H9 (cell line): ENCODE measurements around the gene NRCAM. TPM values are rescaled to one million over a fixed set of nuclear protein-coding genes. Genes with fewer than 3 reads are reported as not detected.

Experiments
- DNase-seq: peaks from one replicate; pipeline ENCODE4 v3.0.0-alpha.2; 2017
- H2AFZ ChIP-seq: one replicate; pipeline ENCODE4 v1.6.1; 2013; ENCODE audit warnings: mild to moderate bottlenecking, low read length, control low read depth, moderate library complexity
- H2AK5ac ChIP-seq: 2 replicates; pipeline ENCODE4 v1.6.1; 2013; ENCODE audit warnings: low read length, control low read depth, mixed read lengths; ENCODE audit not compliant: insufficient read length
- H2BK120ac ChIP-seq: one replicate; pipeline ENCODE4 v1.6.1; 2013; ENCODE audit warnings: low read depth, mild to moderate bottlenecking, low read length, control low read depth, inconsistent platforms; ENCODE audit not compliant: poor library complexity, severe bottlenecking
- H2BK12ac ChIP-seq: 2 replicates; pipeline ENCODE4 v1.6.1; 2013; ENCODE audit warnings: low read length, control low read depth, mixed read lengths, low read depth; ENCODE audit not compliant: insufficient read length
- H2BK15ac ChIP-seq: 2 replicates; pipeline ENCODE4 v1.6.1; 2013; ENCODE audit warnings: low read depth, low read length, control low read depth
- H2BK20ac ChIP-seq: one replicate; pipeline ENCODE4 v1.6.1; 2013; ENCODE audit warnings: low read depth, mild to moderate bottlenecking, low read length, control low read depth, inconsistent platforms; ENCODE audit not compliant: poor library complexity, severe bottlenecking
- H2BK5ac ChIP-seq: 2 replicates; pipeline ENCODE4 v1.6.1; 2013; ENCODE audit warnings: low read length, control low read depth, mixed read lengths; ENCODE audit not compliant: insufficient read length
- H3K14ac ChIP-seq: 2 replicates; pipeline ENCODE4 v1.6.1; 2013; ENCODE audit warnings: low read length, control low read depth; ENCODE audit not compliant: insufficient read depth
- H3K18ac ChIP-seq: 2 replicates; pipeline ENCODE4 v1.6.1; 2013; ENCODE audit warnings: low read depth, mild to moderate bottlenecking, mixed read lengths, low read length, control low read depth; ENCODE audit not compliant: insufficient read length
- H3K23ac ChIP-seq: 2 replicates; pipeline ENCODE4 v1.6.1; 2013; ENCODE audit warnings: low read length, control low read depth, mixed read lengths, low read depth; ENCODE audit not compliant: insufficient read length
- H3K23me2 ChIP-seq: 2 replicates; pipeline ENCODE4 v1.6.1; 2013; ENCODE audit warnings: low read depth, mild to moderate bottlenecking, mixed read lengths, low read length, control low read depth; ENCODE audit not compliant: insufficient read length, poor library complexity, severe bottlenecking
- H3K27ac ChIP-seq: 2 replicates; pipeline ENCODE4 v1.5.1; 2013; ENCODE audit warnings: low read length, control low read depth, mixed read lengths, low read depth; ENCODE audit not compliant: insufficient read length
- H3K27me3 ChIP-seq: 2 replicates; pipeline ENCODE4 v1.6.1; 2013; ENCODE audit warnings: low read length, control low read depth, inconsistent platforms; ENCODE audit not compliant: insufficient read depth
- H3K4ac ChIP-seq: 2 replicates; pipeline ENCODE4 v1.6.1; 2013; ENCODE audit warnings: low read depth, mild to moderate bottlenecking, control low read depth, inconsistent platforms, low read length, moderate library complexity
- H3K4me1 ChIP-seq: 2 replicates; pipeline ENCODE4 v1.6.1; 2013; ENCODE audit warnings: low read length, control low read depth, inconsistent platforms; ENCODE audit not compliant: insufficient read depth
- H3K4me2 ChIP-seq: 2 replicates; pipeline ENCODE4 v1.6.1; 2013; ENCODE audit warnings: low read length, control low read depth, mixed read lengths; ENCODE audit not compliant: insufficient read length, insufficient read depth
- H3K56ac ChIP-seq: 2 replicates; pipeline ENCODE4 v1.6.1; 2013; ENCODE audit warnings: low read depth, mild to moderate bottlenecking, mixed read lengths, low read length, control low read depth; ENCODE audit not compliant: insufficient read length
- H3K79me1 ChIP-seq: 2 replicates; pipeline ENCODE4 v1.6.1; 2013; ENCODE audit warnings: low read depth, mild to moderate bottlenecking, moderate library complexity, low read length, control low read depth, inconsistent platforms; ENCODE audit not compliant: insufficient read depth, poor library complexity, severe bottlenecking
- H3K79me2 ChIP-seq: 2 replicates; pipeline ENCODE4 v1.6.1; 2013; ENCODE audit warnings: low read length, control low read depth, inconsistent platforms; ENCODE audit not compliant: insufficient read depth
- H3K9ac ChIP-seq: 2 replicates; pipeline ENCODE4 v1.6.1; 2013; ENCODE audit warnings: low read length, control low read depth, mixed read lengths; ENCODE audit not compliant: insufficient read length; ENCODE audit errors: extremely low read depth
- H3K9me3 ChIP-seq: one replicate; pipeline ENCODE4 v1.6.1; 2013; ENCODE audit warnings: low read depth, low read length, inconsistent platforms; ENCODE audit not compliant: control insufficient read depth
- H3T11ph ChIP-seq: one replicate; pipeline ENCODE4 v1.6.1; 2013; ENCODE audit warnings: mild to moderate bottlenecking, low read length, control low read depth, inconsistent platforms
- H4K20me1 ChIP-seq: one replicate; pipeline ENCODE4 v1.6.1; 2013; ENCODE audit not compliant: control insufficient read depth, insufficient read length, insufficient read depth
- H4K5ac ChIP-seq: 2 replicates; pipeline ENCODE4 v1.6.1; 2013; ENCODE audit warnings: low read depth, mild to moderate bottlenecking, mixed read lengths, low read length, control low read depth; ENCODE audit not compliant: insufficient read length
- H4K8ac ChIP-seq: replicated peaks from 2 replicates; pipeline ENCODE4 v1.6.1; 2013; ENCODE audit warnings: low read length, control low read depth, mixed read lengths, low read depth; ENCODE audit not compliant: insufficient read length
- H4K91ac ChIP-seq: 2 replicates; pipeline ENCODE4 v1.6.1; 2013; ENCODE audit warnings: low read depth, mild to moderate bottlenecking, moderate library complexity, mixed read lengths, low read length, control low read depth; ENCODE audit not compliant: insufficient read length
- H3K27ac Mint-ChIP-seq, 3 experiments: 2 replicates in 2 of 3; 3 replicates in 1 of 3; pipeline ENCODE4 v1.8.0; 2020 to 2021; ENCODE audit warnings: mixed read lengths in 3 of 3, mild to moderate bottlenecking in 1 of 3, moderate library complexity in 1 of 3
- H3K27me3 Mint-ChIP-seq: 2 replicates; pipeline ENCODE4 v1.8.0; 2021; ENCODE audit warnings: low read depth, mild to moderate bottlenecking, moderate library complexity, mixed read lengths
- H3K36me3 Mint-ChIP-seq, 3 experiments: 2 replicates in 2 of 3; 3 replicates in 1 of 3; pipeline ENCODE4 v1.8.0; 2020 to 2021; ENCODE audit warnings: low read depth in 3 of 3, mixed read lengths in 3 of 3; ENCODE audit not compliant: insufficient read depth in 1 of 3
- H3K4me1 Mint-ChIP-seq, 2 experiments: 2 replicates each; pipeline ENCODE4 v1.8.0; 2020; ENCODE audit warnings: mixed read lengths in 2 of 2
- H3K4me3 Mint-ChIP-seq, 2 experiments: 2 replicates in 1 of 2; 3 replicates in 1 of 2; pipeline ENCODE4 v1.8.0; 2020 to 2021; ENCODE audit warnings: mild to moderate bottlenecking in 2 of 2, mixed read lengths in 2 of 2, moderate library complexity in 1 of 2
- H3K9me3 Mint-ChIP-seq, 2 experiments: 2 replicates in 1 of 2; 3 replicates in 1 of 2; pipeline ENCODE4 v1.8.0; 2020; ENCODE audit warnings: mild to moderate bottlenecking in 2 of 2, mixed read lengths in 2 of 2, moderate library complexity in 1 of 2
- CTCF ChIP-seq: fragments of 200-600 bp; sonication (generic); conservative IDR thresholded peaks from 3 replicates; pipeline ENCODE4 v1.8.0; 2021; ENCODE audit warnings: antibody characterized with exemption, mild to moderate bottlenecking
- WGBS: extraction: QIAGEN DNeasy Blood & Tissue Kit; methylation state at CpG from one replicate; pipeline ENCODE4 v1.1.7; 2013; ENCODE audit warnings: missing lambda C conversion rate, low lambda C conversion rate, mixed read lengths; ENCODE audit not compliant: insufficient read length; ENCODE audit errors: extremely low coverage; 5-methylcytosine and 5-hydroxymethylcytosine counted together
- total RNA-seq: library from RNA; stranded (reverse); gene quantifications from 2 replicates; pipeline ENCODE4 v1.2.1, GENCODE V29; 2021

NRCAM gene
- total RNA-seq, 1 experiment from 2014 or later: 2.3 TPM

GRCh38 chr7:108407676-108408075, 48.6 kb downstream of the NRCAM start:
- no peaks in the 10 kb centered on the region for H4K20me1 ChIP-seq
- no peak overlapping the region for H2BK5ac ChIP-seq

More at GRCh38 chr7:108407676-108408075, 48.6 kb downstream of the NRCAM start:
- Histone ChIP-seq H2BK20ac (no peak overlapping the region), H3K18ac (no peak overlapping the region), H4K91ac (no peak overlapping the region), H3K23me2 (no peaks in the 10 kb centered on the region), H3K27ac (no peak overlapping the region), H3K9ac (no peak overlapping the region), H2BK15ac (no peak overlapping the region), H2AFZ (no peak overlapping the region), H3K56ac (no peak overlapping the region), H3K79me1 (no peaks in the 10 kb centered on the region), H3K14ac (no peak overlapping the region), H3K9me3 (no peaks in the 10 kb centered on the region), H3K4me1 (no peaks in the 10 kb centered on the region), H2BK12ac (no peak overlapping the region), H3K79me2 (no peaks in the 10 kb centered on the region), H3T11ph (no peak overlapping the region), H3K27me3 (no peaks in the 10 kb centered on the region), H3K23ac (no peak overlapping the region), H3K4ac (no peak overlapping the region), H4K5ac (no peak overlapping the region), H3K4me2 (no peak overlapping the region), H2AK5ac (no peak overlapping the region), H2BK120ac (no peak overlapping the region), H4K8ac (no peak overlapping the region)
- no peaks in the 10 kb centered on the region for H3K27me3 Mint-ChIP-seq
- TF ChIP-seq CTCF: no peak
- no peak overlapping the region for H3K4me3 Mint-ChIP-seq
- DNase-seq: no peak
- H3K4me1 Mint-ChIP-seq: peaks cover 1 to 5% of the 10 kb centered on the region in 2 experiments; a peak in 1 of 4 replicates
- H3K9me3 Mint-ChIP-seq: no peaks in the 10 kb centered on the region
- no peak overlapping the region for H3K27ac Mint-ChIP-seq
- H3K36me3 Mint-ChIP-seq: no peaks in the 10 kb centered on the region
- no CpG with 5 or more reads among the region's 2 CpGs for WGBS
